CD4-positive, alpha-beta T cell treated with Interferon alpha-2 for 1 hour (primary cell): ENCODE measurements around the gene CTXND1.
A peak's percentile ranks its signal among the peaks of the same experiment; 100 is the strongest.

ENCODE experiments used
- DNase-seq, 2 donors: peaks; one replicate each; pipeline ENCODE4 v3.0.0-alpha.2; 2020 to 2022

The CTXND1 gene

GRCh38 chr15:80180468-80180867 is 71.5 kb downstream of the CTXND1 start:
- no peak for DNase-seq

GRCh38 chr15:80179935-80180334 is 72.1 kb downstream of the CTXND1 start:
- no peak for DNase-seq

- DNase-seq = no peak
These were observed 72.8 kb downstream of the CTXND1 start for GRCh38 chr15:80179025-80179759.

GRCh38 chr15:80177156-80177555 is 74.9 kb downstream of the CTXND1 start:
- no peak for DNase-seq

GRCh38 chr15:80176443-80176842 is 75.6 kb downstream of the CTXND1 start:
- DNase-seq = no peak

GRCh38 chr15:80175436-80175835 is 76.6 kb downstream of the CTXND1 start:
- no peak for DNase-seq

- no peak for DNase-seq
These were observed 77.8 kb downstream of the CTXND1 start for GRCh38 chr15:80174017-80174746.

- DNase-seq = peak; percentile 66 to 71
These were observed 78.8 kb downstream of the CTXND1 start for GRCh38 chr15:80173022-80173759.

GRCh38 chr15:80172401-80172800 is 79.6 kb downstream of the CTXND1 start:
- DNase-seq = no peak

- no peak for DNase-seq
These were observed 80.2 kb downstream of the CTXND1 start for GRCh38 chr15:80171787-80172186.

GRCh38 chr15:80170596-80170995 is 81.4 kb downstream of the CTXND1 start:
- DNase-seq = no peak

GRCh38 chr15:80169768-80170357 is 82.2 kb downstream of the CTXND1 start:
- no peak for DNase-seq

- no peak for DNase-seq
These were observed 83.6 kb downstream of the CTXND1 start for GRCh38 chr15:80168421-80168820.

- DNase-seq = no peak
These were observed 84.1 kb downstream of the CTXND1 start for GRCh38 chr15:80167936-80168335.

- no peak for DNase-seq
These were observed 88.1 kb downstream of the CTXND1 start for GRCh38 chr15:80163897-80164296.

- no peak for DNase-seq
These were observed 88.8 kb downstream of the CTXND1 start for GRCh38 chr15:80163217-80163616.

- DNase-seq = no peak
These were observed 89.9 kb downstream of the CTXND1 start for GRCh38 chr15:80162059-80162554.

- DNase-seq = no peak
These were observed 90.5 kb downstream of the CTXND1 start for GRCh38 chr15:80161468-80162016.

GRCh38 chr15:80160570-80161156 is 91.3 kb downstream of the CTXND1 start:
- DNase-seq = peak; percentile 28 to 64

- DNase-seq = peak in 1 of 2 donors; percentile 12
These were observed 92.0 kb downstream of the CTXND1 start for GRCh38 chr15:80159811-80160569.

GRCh38 chr15:80159301-80159700 is 92.7 kb downstream of the CTXND1 start:
- DNase-seq = no peak

GRCh38 chr15:80157215-80157614 is 94.8 kb downstream of the CTXND1 start:
- DNase-seq = no peak
